ENCODE data around the gene IGF2BP2. TPM values are rescaled to one million over a fixed set of nuclear protein-coding genes. Genes with fewer than 3 reads are reported as not detected.

Gene IGF2BP2
- total and polyA plus RNA-seq, 2 of the 4 experiments (the other 2 are of a cell fraction), result 23.4 to 88.2 TPM

- Histone ChIP-seq H4K91ac (ENCODE audit: insufficient read depth, low read depth, low read length) (no peak overlapping the region), H3K23ac (ENCODE audit: low read depth, low read length) (no peak overlapping the region), H3K9me3 (ENCODE audit: control insufficient read depth, insufficient read depth, low read length) (peaks cover 2% of the 10 kb centered on the region; the same call in 1 of the 2 replicates), H3K9me1 (ENCODE audit: insufficient read depth, low read length) (no peaks in the 10 kb centered on the region), H2BK120ac (ENCODE audit: low read depth, low read length) (no peak overlapping the region), H3K4ac (ENCODE audit: low read depth, low read length) (no peak overlapping the region), H3K14ac (replicated peaks; ENCODE audit: low read depth, low read length) (no peak overlapping the region), H2AK9ac (replicated peaks; ENCODE audit: low read depth, low read length, poor library complexity) (no peak overlapping the region), H2AK5ac (ENCODE audit: low read depth, low read length) (no peak overlapping the region), H3K27ac (ENCODE audit: insufficient read depth, low read length) (no peak overlapping the region), H4K20me1 (ENCODE audit: insufficient read depth, low read length) (no peaks in the 10 kb centered on the region), H3K4me3 (ENCODE audit: insufficient read depth, low read depth, low read length) (no peak overlapping the region), H4K5ac (ENCODE audit: low read depth, low read length) (no peak overlapping the region), H3K4me1 (ENCODE audit: control insufficient read depth, insufficient read depth, low read length) (no peaks in the 10 kb centered on the region), H3K36me3 (ENCODE audit: control insufficient read depth, insufficient read depth, low read length) (no peaks in the 10 kb centered on the region), H2AFZ (replicated peaks; ENCODE audit: low read length, poor library complexity) (no peak overlapping the region), H3K27me3 (ENCODE audit: control insufficient read depth, insufficient read depth, low read length) (peaks cover 14% of the 10 kb centered on the region), H3K56ac (ENCODE audit: extremely low read depth, insufficient read depth, low read length) (no peak overlapping the region), H3K4me2 (ENCODE audit: low read depth, low read length) (no peak overlapping the region), H2BK20ac (ENCODE audit: low read depth, low read length) (no peak overlapping the region), H2BK15ac (ENCODE audit: low read depth, low read length) (no peak overlapping the region), H4K8ac (ENCODE audit: low read depth in 2 of 2, low read length in 2 of 2) (no peak overlapping the region), H3K18ac (ENCODE audit: low read depth, low read length) (no peak overlapping the region), H3K79me1 (ENCODE audit: low read depth in 1 of 2, low read length in 2 of 2) (no peaks in the 10 kb centered on the region), H3K9ac (ENCODE audit: low read depth, low read length) (no peak overlapping the region), H2BK5ac (ENCODE audit: low read depth, low read length, poor library complexity, severe bottlenecking) (no peak overlapping the region)
- intact Hi-C loops (cut with micrococcal nuclease) (no loop called here), dilution Hi-C loops (cut with HindIII; ENCODE audit: low sequenced_read_pairs, unreplicated experiment) (no loop called here), in situ Hi-C loops (cut with MboI; ENCODE audit: low sequenced_read_pairs) (no loop called here)
- TF ChIP-seq POLR2A (IDR thresholded peaks at IDR 0.05; ENCODE audit: low read depth, low read length) (no peak), BHLHE40 (IDR thresholded peaks at IDR 0.05; ENCODE audit: low read depth, low read length) (no peak), CTCF (conservative IDR thresholded peaks at IDR 0.05; ENCODE audit: low read depth, low read length) (no peak), CEBPB (IDR thresholded peaks at IDR 0.05; ENCODE audit: low read depth, low read length) (no peak), NFE2L2 (IDR thresholded peaks at IDR 0.05; ENCODE audit: low read depth, low read length) (no peak), FOS (IDR thresholded peaks at IDR 0.05; ENCODE audit: low read depth, low read length) (no peak), MAZ (IDR thresholded peaks at IDR 0.05; ENCODE audit: borderline replicate concordance, low read depth, low read length) (no peak)
- BruUV-seq (replicated peaks), result no TSS peak
- ATAC-seq (ENCODE audit: low read depth) (no peak), DNase-seq (no peak)
- ChIA-PET POLR2A (ENCODE audit: unreplicated experiment) (no interaction called here), CTCF (no interaction called here)
- no CpG with 5 or more reads among the region's 1 CpG for WGBS, 2 experiments (ENCODE audit: extremely low coverage in 2 of 2, insufficient read length in 1 of 2)
Observed at GRCh38 chr3:185866555-185866954, 41.7 kb upstream of the IGF2BP2 start.
